WI38 (cell line): Measurements from ENCODE around the gene TAS2R60.
A peak's percentile ranks its signal among the peaks of the same experiment; 100 is the strongest.
"Not testable (repeated sequence)": the region's sequence is repeated elsewhere in the genome, so short reads cannot be mapped to it uniquely, and the experiment has no call there.

Experiments used
- H3K4me3 ChIP-seq: 2 replicates; pipeline ENCODE4 v1.5.1; 2011; ENCODE audit warnings: low read depth, mild to moderate bottlenecking, control low read depth, low read length
- TF ChIP-seq, protein P1 (sequence below): IDR thresholded peaks from 2 replicates; pipeline ENCODE4 v1.5.1; 2012; ENCODE audit warnings: low read depth, mild to moderate bottlenecking, control low read depth, low read length

Gene TAS2R60

GRCh38 chr7:143484119-143484518 is 40.9 kb downstream of the TAS2R60 start:
- H3K4me3 ChIP-seq: no peak overlapping the region
- TF ChIP-seq, protein P1, sequence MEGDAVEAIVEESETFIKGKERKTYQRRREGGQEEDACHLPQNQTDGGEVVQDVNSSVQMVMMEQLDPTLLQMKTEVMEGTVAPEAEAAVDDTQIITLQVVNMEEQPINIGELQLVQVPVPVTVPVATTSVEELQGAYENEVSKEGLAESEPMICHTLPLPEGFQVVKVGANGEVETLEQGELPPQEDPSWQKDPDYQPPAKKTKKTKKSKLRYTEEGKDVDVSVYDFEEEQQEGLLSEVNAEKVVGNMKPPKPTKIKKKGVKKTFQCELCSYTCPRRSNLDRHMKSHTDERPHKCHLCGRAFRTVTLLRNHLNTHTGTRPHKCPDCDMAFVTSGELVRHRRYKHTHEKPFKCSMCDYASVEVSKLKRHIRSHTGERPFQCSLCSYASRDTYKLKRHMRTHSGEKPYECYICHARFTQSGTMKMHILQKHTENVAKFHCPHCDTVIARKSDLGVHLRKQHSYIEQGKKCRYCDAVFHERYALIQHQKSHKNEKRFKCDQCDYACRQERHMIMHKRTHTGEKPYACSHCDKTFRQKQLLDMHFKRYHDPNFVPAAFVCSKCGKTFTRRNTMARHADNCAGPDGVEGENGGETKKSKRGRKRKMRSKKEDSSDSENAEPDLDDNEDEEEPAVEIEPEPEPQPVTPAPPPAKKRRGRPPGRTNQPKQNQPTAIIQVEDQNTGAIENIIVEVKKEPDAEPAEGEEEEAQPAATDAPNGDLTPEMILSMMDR: no peak

GRCh38 chr7:143485094-143485493 is 41.8 kb downstream of the TAS2R60 start:
- H3K4me3 ChIP-seq: no peak overlapping the region
- TF ChIP-seq, protein P1: no peak

- TF ChIP-seq, protein P1: no peak
- no peak overlapping the region for H3K4me3 ChIP-seq
These were observed 42.2 kb downstream of the TAS2R60 start for GRCh38 chr7:143485500-143485899.

- H3K4me3 ChIP-seq: not testable (repeated sequence)
These were observed 43.0 kb downstream of the TAS2R60 start for GRCh38 chr7:143486266-143486665.

DNA sequence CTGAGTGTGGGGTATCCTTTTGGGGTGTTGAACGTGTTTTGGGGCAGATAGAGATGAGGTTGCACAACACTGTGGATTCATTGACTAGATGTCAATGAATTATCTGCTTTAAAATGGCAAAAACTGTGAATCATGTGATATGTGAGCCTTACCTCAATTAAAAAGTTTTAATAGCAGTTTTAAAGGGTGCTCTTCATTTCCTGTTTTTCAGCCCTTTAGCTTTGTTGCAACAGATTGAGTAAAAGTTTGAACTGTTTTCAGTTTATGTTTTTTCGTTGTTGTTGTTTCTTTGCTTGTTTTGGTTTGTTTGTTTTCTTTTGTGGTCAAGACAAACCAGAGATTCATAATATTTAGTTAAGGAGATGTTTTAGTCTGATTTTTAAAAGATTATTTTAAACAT is 43.8 kb downstream of the TAS2R60 start:
- no peak overlapping the region for H3K4me3 ChIP-seq
- TF ChIP-seq, protein P1: no peak

- no peak overlapping the region for H3K4me3 ChIP-seq
- TF ChIP-seq, protein P1: no peak
These were observed 44.3 kb downstream of the TAS2R60 start for GRCh38 chr7:143487566-143487965.

DNA sequence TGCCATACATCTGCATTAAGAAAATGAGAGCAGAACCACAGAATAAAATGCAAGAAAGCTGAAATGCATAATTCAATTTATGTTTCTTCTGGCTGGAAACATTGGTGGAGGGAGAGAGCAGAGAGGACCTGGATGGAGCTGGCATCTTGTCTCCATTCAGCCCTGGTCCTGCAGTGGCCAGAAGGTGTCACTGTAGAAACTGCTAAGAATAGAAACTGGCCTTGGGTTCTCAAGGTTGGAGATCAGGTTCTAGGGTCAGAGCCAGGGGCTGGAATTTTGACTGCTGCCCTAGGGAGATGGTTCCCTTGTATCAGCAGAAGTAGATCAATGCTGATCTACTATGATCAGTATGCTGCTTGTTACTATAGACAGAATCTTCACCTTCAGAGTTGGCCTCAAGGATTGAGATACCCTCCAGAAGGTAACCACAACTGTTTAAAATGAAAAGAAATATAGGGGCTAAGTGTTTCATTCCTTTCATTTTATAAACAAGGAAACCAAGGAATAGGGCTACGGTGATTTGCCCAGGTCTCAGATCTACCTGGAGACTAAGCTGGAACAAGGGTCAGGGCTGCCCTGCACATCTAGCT is 47.6 kb downstream of the TAS2R60 start:
- TF ChIP-seq, protein P1: peak; percentile 40; the same call in 1 of the 2 replicates
- no peak overlapping the region for H3K4me3 ChIP-seq

DNA sequence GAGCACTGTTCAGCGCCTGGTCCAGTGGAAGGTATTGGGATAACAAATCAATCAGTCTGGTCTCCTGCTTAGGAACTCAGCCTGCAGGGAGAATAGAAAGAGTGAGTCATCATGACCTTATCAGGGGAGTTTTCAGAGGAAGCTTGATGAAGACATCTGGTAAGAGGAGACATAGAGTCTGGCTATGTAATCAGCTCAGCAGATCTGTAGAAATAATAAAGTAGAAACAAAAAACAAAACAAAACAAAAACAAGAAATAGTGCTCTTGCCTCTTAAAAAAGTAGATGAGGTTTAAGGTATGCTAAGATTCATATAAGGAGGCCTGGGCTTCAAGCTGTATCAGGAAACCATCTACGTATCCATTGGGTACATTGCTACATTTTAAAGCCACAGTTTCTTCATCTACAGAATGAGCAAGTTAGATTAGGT is 48.8 kb downstream of the TAS2R60 start:
- TF ChIP-seq, protein P1: no peak
- no peak overlapping the region for H3K4me3 ChIP-seq
